Body of pancreas (tissue), 4 donors: ENCODE data around the gene RNF215.

Experiments used
- CTCF ChIP-seq, 7 experiments: fragments of 450-650 bp in 4 of 7; fragments of 200-600 bp in 3 of 7; sonication (generic) in 3 of 7; IDR thresholded peaks; one replicate each; pipeline ENCODE4 v1.5.1; 2016 to 2019; ENCODE audit warnings: antibody characterized with exemption in 7 of 7
- POLR2A ChIP-seq, 3 donors: fragments of 450-650 bp; IDR thresholded peaks; one replicate each; pipeline ENCODE4 v1.6.1; 2016; ENCODE audit warnings: antibody characterized with exemption in 3 of 3, mild to moderate bottlenecking in 2 of 3

GRCh38 chr22:30390974-30391691, 3.9 kb upstream of the RNF215 start:
- TF ChIP-seq CTCF (IDR thresholded peaks at IDR 0.05) (peak; percentile 78 to 91 (median 88)), POLR2A (IDR thresholded peaks at IDR 0.05) (no peak)
